Mammary epithelial cell (primary cell): ENCODE measurements around the gene CIB2.

Experiments
- CTCF ChIP-seq, 2 donors: IDR thresholded peaks in 1 of 2; conservative IDR thresholded peaks in 1 of 2; 2 replicates each; pipeline ENCODE4 v1.5.1; 2011 to 2012; ENCODE audit warnings: inconsistent platforms in 2 of 2, low read length in 2 of 2, mild to moderate bottlenecking in 2 of 2, control low read depth in 1 of 2, low read depth in 1 of 2; ENCODE audit not compliant: insufficient read depth in 1 of 2; ENCODE audit errors: extremely low read depth in 1 of 2
- EZH2 ChIP-seq: IDR thresholded peaks from 2 replicates; pipeline ENCODE4 v1.6.1; 2012; ENCODE audit warnings: low read length, inconsistent platforms, borderline replicate concordance

- TF ChIP-seq CTCF (conservative IDR thresholded peaks at IDR 0.05 in 1 of 2, IDR thresholded peaks at IDR 0.05 in 1 of 2; ENCODE audit: extremely low read depth in 1 of 2, insufficient read depth in 1 of 2, low read depth in 1 of 2, low read length in 2 of 2) (no peak), EZH2 (no peak)
Observed at GRCh38 chr15:78125267-78125666, 6.0 kb downstream of the CIB2 start.
